T follicular helper cell (primary cell): ENCODE measurements around the gene GOSR2.
"Not testable (repeated sequence)": the region's sequence is repeated elsewhere in the genome, so short reads cannot be mapped to it uniquely, and the experiment has no call there.

Experiments
- DNase-seq: peaks from one replicate; pipeline ENCODE4 v3.0.0-alpha.2; 2020; ENCODE audit warnings: low read depth

GOSR2 gene

GRCh38 chr17:46894024-46894423 lies 28.9 kb upstream of the GOSR2 start:
- no peak for DNase-seq

- DNase-seq: no peak
Measured at GRCh38 chr17:46894476-46895151, 28.3 kb upstream of the GOSR2 start.

GRCh38 chr17:46895171-46895570 lies 27.8 kb upstream of the GOSR2 start:
- DNase-seq: no peak

- no peak for DNase-seq
Measured at GRCh38 chr17:46896991-46897390, 26.0 kb upstream of the GOSR2 start.

GRCh38 chr17:46898364-46898763 lies 24.6 kb upstream of the GOSR2 start:
- DNase-seq: no peak

GRCh38 chr17:46898860-46899259 lies 24.1 kb upstream of the GOSR2 start:
- DNase-seq: no peak

GRCh38 chr17:46901291-46901690 lies 21.7 kb upstream of the GOSR2 start:
- DNase-seq: no peak

- no peak for DNase-seq
Measured at GRCh38 chr17:46903762-46904672, 18.9 kb upstream of the GOSR2 start.

- no peak for DNase-seq
Measured at GRCh38 chr17:46908068-46908737, 14.8 kb upstream of the GOSR2 start.

- DNase-seq: no peak
Measured at GRCh38 chr17:46910179-46910927, 12.6 kb upstream of the GOSR2 start.

- DNase-seq: no peak
Measured at GRCh38 chr17:46911311-46911710, 11.6 kb upstream of the GOSR2 start.

- DNase-seq: no peak
Measured at GRCh38 chr17:46915596-46915995, 7.4 kb upstream of the GOSR2 start.

GRCh38 chr17:46916211-46916610 lies 6.7 kb upstream of the GOSR2 start:
- no peak for DNase-seq

- DNase-seq: no peak
Measured at GRCh38 chr17:46916623-46917022, 6.3 kb upstream of the GOSR2 start.

GRCh38 chr17:46917041-46917440 lies 5.9 kb upstream of the GOSR2 start:
- no peak for DNase-seq

GRCh38 chr17:46917516-46917915 lies 5.4 kb upstream of the GOSR2 start:
- DNase-seq: no peak

- DNase-seq: not testable (repeated sequence)
Measured at GRCh38 chr17:46921962-46922361, 998 bp upstream of the GOSR2 start.

GRCh38 chr17:46922487-46922803 lies 515 bp upstream of the GOSR2 start:
- DNase-seq: no peak

- no peak for DNase-seq
Measured at GRCh38 chr17:46925185-46925868, 2.4 kb downstream of the GOSR2 start.

GRCh38 chr17:46928467-46929261 lies 5.7 kb downstream of the GOSR2 start:
- no peak for DNase-seq

- DNase-seq: no peak
Measured at GRCh38 chr17:46929413-46929812, 6.5 kb downstream of the GOSR2 start.
